ENCODE data around the gene OTOF. TPM values are rescaled to one million over a fixed set of nuclear protein-coding genes. Genes with fewer than 3 reads are reported as not detected.

The OTOF gene
- total RNA-seq, 1 donor from 2014 or later: 0.09 TPM

- DNase-seq (ENCODE audit: low spot score): no peak
Measured at GRCh38 chr2:26500406-26500805, 22.5 kb upstream of the OTOF start.

GRCh38 chr2:26495705-26496297 lies 17.9 kb upstream of the OTOF start:
- DNase-seq (ENCODE audit: low spot score): no peak

GRCh38 chr2:26494891-26495290 lies 17.0 kb upstream of the OTOF start:
- DNase-seq (ENCODE audit: low spot score): no peak

- no peak for DNase-seq (ENCODE audit: low spot score)
Measured at GRCh38 chr2:26494199-26494598, 16.3 kb upstream of the OTOF start.

- no peak for DNase-seq (ENCODE audit: low spot score)
Measured at GRCh38 chr2:26493566-26493965, 15.6 kb upstream of the OTOF start.

- DNase-seq (ENCODE audit: low spot score): no peak
Measured at GRCh38 chr2:26492749-26493515, 15.0 kb upstream of the OTOF start.

GRCh38 chr2:26491563-26492167 lies 13.7 kb upstream of the OTOF start:
- DNase-seq (ENCODE audit: low spot score): no peak

GRCh38 chr2:26489213-26489850 lies 11.4 kb upstream of the OTOF start:
- no peak for DNase-seq (ENCODE audit: low spot score)

- DNase-seq (ENCODE audit: low spot score): no peak
Measured at GRCh38 chr2:26488463-26489212, 10.7 kb upstream of the OTOF start.

- no peak for DNase-seq (ENCODE audit: low spot score)
Measured at GRCh38 chr2:26487192-26487591, 9.3 kb upstream of the OTOF start.

- DNase-seq (ENCODE audit: low spot score): no peak
Measured at GRCh38 chr2:26486789-26487188, 8.9 kb upstream of the OTOF start.

GRCh38 chr2:26485725-26486418 lies 7.9 kb upstream of the OTOF start:
- DNase-seq (ENCODE audit: low spot score): no peak

GRCh38 chr2:26485099-26485498 lies 7.2 kb upstream of the OTOF start:
- DNase-seq (ENCODE audit: low spot score): no peak

- DNase-seq (ENCODE audit: low spot score): no peak
Measured at GRCh38 chr2:26484579-26484978, 6.7 kb upstream of the OTOF start.

- no peak for DNase-seq (ENCODE audit: low spot score)
Measured at GRCh38 chr2:26483957-26484565, 6.1 kb upstream of the OTOF start.

- no peak for DNase-seq (ENCODE audit: low spot score)
Measured at GRCh38 chr2:26483516-26483915, 5.6 kb upstream of the OTOF start.

GRCh38 chr2:26483027-26483326 lies 5.1 kb upstream of the OTOF start:
- no peak for DNase-seq (ENCODE audit: low spot score)

- no peak for DNase-seq (ENCODE audit: low spot score)
Measured at GRCh38 chr2:26482211-26483026, 4.5 kb upstream of the OTOF start.

GRCh38 chr2:26481706-26482105 lies 3.8 kb upstream of the OTOF start:
- no peak for DNase-seq (ENCODE audit: low spot score)

Data from mucosa of gallbladder (tissue), 1 donor.